Keratinocyte (primary cell): Measurements from ENCODE around the gene DNAJB8.

Experiments used
- EZH2 ChIP-seq: IDR thresholded peaks from one replicate; pipeline ENCODE4 v1.6.1; 2012; ENCODE audit warnings: inconsistent platforms, mild to moderate bottlenecking, low read length, moderate library complexity
- TF ChIP-seq, protein P1 (sequence below), 3 experiments: IDR thresholded peaks in 1 of 3; conservative IDR thresholded peaks in 1 of 3; optimal IDR thresholded peaks in 1 of 3; 2 replicates in 2 of 3; 3 replicates in 1 of 3; pipeline versions ENCODE3 to v1.5.1; 2011; ENCODE audit warnings: low read length in 3 of 3, mild to moderate bottlenecking in 3 of 3, moderate library complexity in 2 of 3, control low read depth in 1 of 3, inconsistent platforms in 1 of 3; ENCODE audit not compliant: insufficient read depth in 2 of 3; ENCODE audit errors: extremely low read depth in 1 of 3

DNA sequence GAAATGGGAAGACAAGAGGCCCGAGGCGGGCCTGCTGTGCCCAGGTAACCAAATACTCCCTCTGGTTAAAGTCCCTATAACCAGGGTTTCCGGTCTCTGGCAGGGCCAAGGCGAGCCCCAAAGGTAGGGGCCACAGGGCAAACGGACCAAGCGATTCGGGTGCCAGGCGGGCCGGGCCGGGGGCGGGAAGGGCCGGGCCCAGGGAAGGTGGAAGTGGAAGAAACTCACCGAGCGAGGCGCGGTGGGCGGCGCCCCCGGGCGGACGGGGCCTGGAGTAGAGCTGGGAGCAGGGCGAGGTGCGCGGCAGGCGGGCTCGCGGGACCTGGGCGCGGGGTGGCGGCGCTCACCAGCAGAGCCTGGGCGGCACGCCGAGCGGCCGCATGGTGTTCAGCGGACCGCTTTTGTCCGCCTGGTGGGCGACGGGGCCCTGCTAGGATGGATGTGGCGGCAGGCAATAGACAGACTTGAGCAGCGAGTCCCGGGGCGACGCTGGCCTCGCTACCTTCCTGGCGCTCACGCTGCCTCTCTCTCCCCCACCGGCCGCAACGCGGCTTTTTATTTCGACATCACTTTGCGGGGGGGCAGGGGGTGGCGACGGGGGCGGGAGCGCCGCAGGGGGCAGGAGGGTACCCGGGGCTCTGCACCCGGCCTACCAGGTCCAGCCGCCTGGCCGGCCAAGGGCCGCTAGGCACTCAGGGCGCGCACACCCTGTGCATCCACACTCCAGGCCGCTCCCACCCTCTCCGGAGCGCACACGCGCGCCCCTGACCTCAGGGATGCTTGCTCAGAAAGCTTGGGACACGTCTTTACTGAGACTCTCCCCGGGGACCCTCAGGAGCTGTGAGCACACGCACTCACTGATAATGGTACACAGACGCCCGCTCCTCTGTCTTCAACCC, 26.2 kb upstream of the DNAJB8 start, which contains the start of gene GATA2:
- TF ChIP-seq, protein P1, sequence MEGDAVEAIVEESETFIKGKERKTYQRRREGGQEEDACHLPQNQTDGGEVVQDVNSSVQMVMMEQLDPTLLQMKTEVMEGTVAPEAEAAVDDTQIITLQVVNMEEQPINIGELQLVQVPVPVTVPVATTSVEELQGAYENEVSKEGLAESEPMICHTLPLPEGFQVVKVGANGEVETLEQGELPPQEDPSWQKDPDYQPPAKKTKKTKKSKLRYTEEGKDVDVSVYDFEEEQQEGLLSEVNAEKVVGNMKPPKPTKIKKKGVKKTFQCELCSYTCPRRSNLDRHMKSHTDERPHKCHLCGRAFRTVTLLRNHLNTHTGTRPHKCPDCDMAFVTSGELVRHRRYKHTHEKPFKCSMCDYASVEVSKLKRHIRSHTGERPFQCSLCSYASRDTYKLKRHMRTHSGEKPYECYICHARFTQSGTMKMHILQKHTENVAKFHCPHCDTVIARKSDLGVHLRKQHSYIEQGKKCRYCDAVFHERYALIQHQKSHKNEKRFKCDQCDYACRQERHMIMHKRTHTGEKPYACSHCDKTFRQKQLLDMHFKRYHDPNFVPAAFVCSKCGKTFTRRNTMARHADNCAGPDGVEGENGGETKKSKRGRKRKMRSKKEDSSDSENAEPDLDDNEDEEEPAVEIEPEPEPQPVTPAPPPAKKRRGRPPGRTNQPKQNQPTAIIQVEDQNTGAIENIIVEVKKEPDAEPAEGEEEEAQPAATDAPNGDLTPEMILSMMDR (optimal IDR thresholded peaks at IDR 0.05 in 1 of 3, IDR thresholded peaks at IDR 0.05 in 1 of 3, conservative IDR thresholded peaks at IDR 0.05 in 1 of 3; ENCODE audit: extremely low read depth in 1 of 3, insufficient read depth in 2 of 3, low read length in 3 of 3): peak in 1 of 3 experiments; percentile 23
- peak; percentile 92 for TF ChIP-seq EZH2
